H9 (cell line): ENCODE results near the gene ZNF407. TPM values are rescaled to one million over a fixed set of nuclear protein-coding genes. Genes with fewer than 3 reads are reported as not detected.

Experiments used
- DNase-seq: peaks from one replicate; pipeline ENCODE4 v3.0.0-alpha.2; 2017
- H2AFZ ChIP-seq: one replicate; pipeline ENCODE4 v1.6.1; 2013; ENCODE audit warnings: mild to moderate bottlenecking, low read length, control low read depth, moderate library complexity
- H2AK5ac ChIP-seq: 2 replicates; pipeline ENCODE4 v1.6.1; 2013; ENCODE audit warnings: low read length, control low read depth, mixed read lengths; ENCODE audit not compliant: insufficient read length
- H2BK120ac ChIP-seq: one replicate; pipeline ENCODE4 v1.6.1; 2013; ENCODE audit warnings: low read depth, mild to moderate bottlenecking, low read length, control low read depth, inconsistent platforms; ENCODE audit not compliant: poor library complexity, severe bottlenecking
- H2BK12ac ChIP-seq: 2 replicates; pipeline ENCODE4 v1.6.1; 2013; ENCODE audit warnings: low read length, control low read depth, mixed read lengths, low read depth; ENCODE audit not compliant: insufficient read length
- H2BK15ac ChIP-seq: 2 replicates; pipeline ENCODE4 v1.6.1; 2013; ENCODE audit warnings: low read depth, low read length, control low read depth
- H2BK20ac ChIP-seq: one replicate; pipeline ENCODE4 v1.6.1; 2013; ENCODE audit warnings: low read depth, mild to moderate bottlenecking, low read length, control low read depth, inconsistent platforms; ENCODE audit not compliant: poor library complexity, severe bottlenecking
- H2BK5ac ChIP-seq: 2 replicates; pipeline ENCODE4 v1.6.1; 2013; ENCODE audit warnings: low read length, control low read depth, mixed read lengths; ENCODE audit not compliant: insufficient read length
- H3K14ac ChIP-seq: 2 replicates; pipeline ENCODE4 v1.6.1; 2013; ENCODE audit warnings: low read length, control low read depth; ENCODE audit not compliant: insufficient read depth
- H3K18ac ChIP-seq: 2 replicates; pipeline ENCODE4 v1.6.1; 2013; ENCODE audit warnings: low read depth, mild to moderate bottlenecking, mixed read lengths, low read length, control low read depth; ENCODE audit not compliant: insufficient read length
- H3K23ac ChIP-seq: 2 replicates; pipeline ENCODE4 v1.6.1; 2013; ENCODE audit warnings: low read length, control low read depth, mixed read lengths, low read depth; ENCODE audit not compliant: insufficient read length
- H3K23me2 ChIP-seq: 2 replicates; pipeline ENCODE4 v1.6.1; 2013; ENCODE audit warnings: low read depth, mild to moderate bottlenecking, mixed read lengths, low read length, control low read depth; ENCODE audit not compliant: insufficient read length, poor library complexity, severe bottlenecking
- H3K27ac ChIP-seq: 2 replicates; pipeline ENCODE4 v1.5.1; 2013; ENCODE audit warnings: low read length, control low read depth, mixed read lengths, low read depth; ENCODE audit not compliant: insufficient read length
- H3K27me3 ChIP-seq: 2 replicates; pipeline ENCODE4 v1.6.1; 2013; ENCODE audit warnings: low read length, control low read depth, inconsistent platforms; ENCODE audit not compliant: insufficient read depth
- H3K4ac ChIP-seq: 2 replicates; pipeline ENCODE4 v1.6.1; 2013; ENCODE audit warnings: low read depth, mild to moderate bottlenecking, control low read depth, inconsistent platforms, low read length, moderate library complexity
- H3K4me1 ChIP-seq: 2 replicates; pipeline ENCODE4 v1.6.1; 2013; ENCODE audit warnings: low read length, control low read depth, inconsistent platforms; ENCODE audit not compliant: insufficient read depth
- H3K4me2 ChIP-seq: 2 replicates; pipeline ENCODE4 v1.6.1; 2013; ENCODE audit warnings: low read length, control low read depth, mixed read lengths; ENCODE audit not compliant: insufficient read length, insufficient read depth
- H3K56ac ChIP-seq: 2 replicates; pipeline ENCODE4 v1.6.1; 2013; ENCODE audit warnings: low read depth, mild to moderate bottlenecking, mixed read lengths, low read length, control low read depth; ENCODE audit not compliant: insufficient read length
- H3K79me1 ChIP-seq: 2 replicates; pipeline ENCODE4 v1.6.1; 2013; ENCODE audit warnings: low read depth, mild to moderate bottlenecking, moderate library complexity, low read length, control low read depth, inconsistent platforms; ENCODE audit not compliant: insufficient read depth, poor library complexity, severe bottlenecking
- H3K79me2 ChIP-seq: 2 replicates; pipeline ENCODE4 v1.6.1; 2013; ENCODE audit warnings: low read length, control low read depth, inconsistent platforms; ENCODE audit not compliant: insufficient read depth
- H3K9ac ChIP-seq: 2 replicates; pipeline ENCODE4 v1.6.1; 2013; ENCODE audit warnings: low read length, control low read depth, mixed read lengths; ENCODE audit not compliant: insufficient read length; ENCODE audit errors: extremely low read depth
- H3K9me3 ChIP-seq: one replicate; pipeline ENCODE4 v1.6.1; 2013; ENCODE audit warnings: low read depth, low read length, inconsistent platforms; ENCODE audit not compliant: control insufficient read depth
- H3T11ph ChIP-seq: one replicate; pipeline ENCODE4 v1.6.1; 2013; ENCODE audit warnings: mild to moderate bottlenecking, low read length, control low read depth, inconsistent platforms
- H4K20me1 ChIP-seq: one replicate; pipeline ENCODE4 v1.6.1; 2013; ENCODE audit not compliant: control insufficient read depth, insufficient read length, insufficient read depth
- H4K5ac ChIP-seq: 2 replicates; pipeline ENCODE4 v1.6.1; 2013; ENCODE audit warnings: low read depth, mild to moderate bottlenecking, mixed read lengths, low read length, control low read depth; ENCODE audit not compliant: insufficient read length
- H4K8ac ChIP-seq: replicated peaks from 2 replicates; pipeline ENCODE4 v1.6.1; 2013; ENCODE audit warnings: low read length, control low read depth, mixed read lengths, low read depth; ENCODE audit not compliant: insufficient read length
- H4K91ac ChIP-seq: 2 replicates; pipeline ENCODE4 v1.6.1; 2013; ENCODE audit warnings: low read depth, mild to moderate bottlenecking, moderate library complexity, mixed read lengths, low read length, control low read depth; ENCODE audit not compliant: insufficient read length
- H3K27ac Mint-ChIP-seq, 3 experiments: 2 replicates in 2 of 3; 3 replicates in 1 of 3; pipeline ENCODE4 v1.8.0; 2020 to 2021; ENCODE audit warnings: mixed read lengths in 3 of 3, mild to moderate bottlenecking in 1 of 3, moderate library complexity in 1 of 3
- H3K27me3 Mint-ChIP-seq: 2 replicates; pipeline ENCODE4 v1.8.0; 2021; ENCODE audit warnings: low read depth, mild to moderate bottlenecking, moderate library complexity, mixed read lengths
- H3K36me3 Mint-ChIP-seq, 3 experiments: 2 replicates in 2 of 3; 3 replicates in 1 of 3; pipeline ENCODE4 v1.8.0; 2020 to 2021; ENCODE audit warnings: low read depth in 3 of 3, mixed read lengths in 3 of 3; ENCODE audit not compliant: insufficient read depth in 1 of 3
- H3K4me1 Mint-ChIP-seq, 2 experiments: 2 replicates each; pipeline ENCODE4 v1.8.0; 2020; ENCODE audit warnings: mixed read lengths in 2 of 2
- H3K4me3 Mint-ChIP-seq, 2 experiments: 2 replicates in 1 of 2; 3 replicates in 1 of 2; pipeline ENCODE4 v1.8.0; 2020 to 2021; ENCODE audit warnings: mild to moderate bottlenecking in 2 of 2, mixed read lengths in 2 of 2, moderate library complexity in 1 of 2
- H3K9me3 Mint-ChIP-seq, 2 experiments: 2 replicates in 1 of 2; 3 replicates in 1 of 2; pipeline ENCODE4 v1.8.0; 2020; ENCODE audit warnings: mild to moderate bottlenecking in 2 of 2, mixed read lengths in 2 of 2, moderate library complexity in 1 of 2
- WGBS: extraction: QIAGEN DNeasy Blood & Tissue Kit; methylation state at CpG from one replicate; pipeline ENCODE4 v1.1.7; 2013; ENCODE audit warnings: missing lambda C conversion rate, low lambda C conversion rate, mixed read lengths; ENCODE audit not compliant: insufficient read length; ENCODE audit errors: extremely low coverage; 5-methylcytosine and 5-hydroxymethylcytosine counted together
- total RNA-seq: library from RNA; stranded (reverse); gene quantifications from 2 replicates; pipeline ENCODE4 v1.2.1, GENCODE V29; 2021
- TF ChIP-seq, protein P1 (sequence below): fragments of 200-600 bp; sonication (generic); conservative IDR thresholded peaks from 3 replicates; pipeline ENCODE4 v1.8.0; 2021; ENCODE audit warnings: antibody characterized with exemption, mild to moderate bottlenecking

The ZNF407 gene
- total RNA-seq, 1 experiment from 2014 or later = 8.7 TPM

DNA sequence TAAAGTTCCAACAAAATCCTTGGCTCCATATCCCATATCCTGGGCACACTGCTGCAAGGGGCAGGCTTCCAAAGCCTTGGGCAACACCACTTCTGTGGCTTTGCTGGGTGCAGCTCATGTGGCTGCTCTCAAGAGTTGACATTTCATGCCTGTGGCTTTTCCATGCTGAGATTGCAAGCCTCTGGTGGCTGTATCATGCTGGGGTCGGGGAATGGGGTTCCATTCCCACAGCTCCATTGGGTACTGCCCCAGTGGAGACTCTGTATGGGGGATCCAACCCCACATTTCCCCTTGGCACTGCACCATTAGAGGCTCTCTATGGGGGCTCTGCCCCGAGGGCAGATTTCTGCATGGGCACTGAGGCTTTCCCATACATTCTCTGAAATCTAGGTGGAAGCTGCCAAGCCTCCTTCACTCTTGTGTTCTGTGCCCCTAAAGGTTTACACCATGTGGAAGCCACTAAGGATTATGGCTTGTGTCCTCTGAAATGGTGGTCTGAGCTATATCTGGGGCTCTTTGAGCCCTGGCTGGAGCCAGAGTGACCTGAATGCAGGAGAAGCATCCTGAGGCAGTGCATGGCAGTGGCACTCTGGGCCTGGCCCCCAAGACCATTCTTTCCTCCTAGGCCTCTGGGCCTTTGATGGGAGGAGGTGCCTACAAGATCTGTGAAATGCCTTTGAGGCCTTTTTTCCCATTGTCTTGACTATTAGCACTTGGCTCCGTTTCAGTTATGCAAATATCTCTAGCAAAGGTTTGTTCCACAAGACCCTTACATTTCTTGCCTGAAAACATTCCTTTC lies 503.4 kb downstream of the ZNF407 start:
- H2BK5ac ChIP-seq = no peak overlapping the region
- TF ChIP-seq, protein P1, sequence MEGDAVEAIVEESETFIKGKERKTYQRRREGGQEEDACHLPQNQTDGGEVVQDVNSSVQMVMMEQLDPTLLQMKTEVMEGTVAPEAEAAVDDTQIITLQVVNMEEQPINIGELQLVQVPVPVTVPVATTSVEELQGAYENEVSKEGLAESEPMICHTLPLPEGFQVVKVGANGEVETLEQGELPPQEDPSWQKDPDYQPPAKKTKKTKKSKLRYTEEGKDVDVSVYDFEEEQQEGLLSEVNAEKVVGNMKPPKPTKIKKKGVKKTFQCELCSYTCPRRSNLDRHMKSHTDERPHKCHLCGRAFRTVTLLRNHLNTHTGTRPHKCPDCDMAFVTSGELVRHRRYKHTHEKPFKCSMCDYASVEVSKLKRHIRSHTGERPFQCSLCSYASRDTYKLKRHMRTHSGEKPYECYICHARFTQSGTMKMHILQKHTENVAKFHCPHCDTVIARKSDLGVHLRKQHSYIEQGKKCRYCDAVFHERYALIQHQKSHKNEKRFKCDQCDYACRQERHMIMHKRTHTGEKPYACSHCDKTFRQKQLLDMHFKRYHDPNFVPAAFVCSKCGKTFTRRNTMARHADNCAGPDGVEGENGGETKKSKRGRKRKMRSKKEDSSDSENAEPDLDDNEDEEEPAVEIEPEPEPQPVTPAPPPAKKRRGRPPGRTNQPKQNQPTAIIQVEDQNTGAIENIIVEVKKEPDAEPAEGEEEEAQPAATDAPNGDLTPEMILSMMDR = no peak
- no peak overlapping the region for H4K8ac ChIP-seq
- H3K4me2 ChIP-seq = no peak overlapping the region
- no peak overlapping the region for H3K9ac ChIP-seq
- H2BK120ac ChIP-seq = no peak overlapping the region
- H3K9me3 Mint-ChIP-seq = peaks cover 23 to 24% of the 10 kb centered on the region in 2 experiments
- no peak overlapping the region for H2AK5ac ChIP-seq
- no peak overlapping the region for H3K27ac Mint-ChIP-seq
- no peaks in the 10 kb centered on the region for H3K27me3 ChIP-seq
- no peak overlapping the region for H3K4me3 Mint-ChIP-seq
- no peaks in the 10 kb centered on the region for H4K20me1 ChIP-seq
- H4K91ac ChIP-seq = no peak overlapping the region
- no CpG with 5 or more reads among the region's 3 CpGs for WGBS
- H3K9me3 ChIP-seq = peaks cover 10% of the 10 kb centered on the region
- no peak overlapping the region for H4K5ac ChIP-seq
- peaks cover 6 to 15% (median 12%) of the 10 kb centered on the region in 3 experiments for H3K36me3 Mint-ChIP-seq
- no peak overlapping the region for H3K4ac ChIP-seq
- no peak overlapping the region for H2BK20ac ChIP-seq
- no peak for DNase-seq
- no peak overlapping the region for H2AFZ ChIP-seq
- H3K4me1 ChIP-seq = no peaks in the 10 kb centered on the region
- H3K23ac ChIP-seq = no peak overlapping the region
- H3K23me2 ChIP-seq = no peaks in the 10 kb centered on the region
- no peak overlapping the region for H3T11ph ChIP-seq
- H3K56ac ChIP-seq = no peak overlapping the region
- H3K27me3 Mint-ChIP-seq = no peaks in the 10 kb centered on the region; the same call in 1 of the 2 replicates
- no peaks in the 10 kb centered on the region for H3K79me2 ChIP-seq
- H3K4me1 Mint-ChIP-seq = no peaks in the 10 kb centered on the region
- no peaks in the 10 kb centered on the region for H3K79me1 ChIP-seq
- no peak overlapping the region for H2BK15ac ChIP-seq
- no peak overlapping the region for H3K14ac ChIP-seq
- no peak overlapping the region for H3K18ac ChIP-seq
- H2BK12ac ChIP-seq = no peak overlapping the region
- no peak overlapping the region for H3K27ac ChIP-seq
